Stomach (tissue), 9 donors: ENCODE results near the gene CELF2. TPM values are rescaled to one million over a fixed set of nuclear protein-coding genes. Genes with fewer than 3 reads are reported as not detected.

Experiments used
- DNase-seq, 2 donors: peaks; one replicate each; pipeline versions ENCODE4 v3.0.0 to v3.0.0-alpha.2; 2013 to 2019
- H3K27ac ChIP-seq, 5 donors: fragments of 200-600 bp in 4 of 5; sonication (generic) in 4 of 5; one replicate each; pipeline ENCODE4 v1.5.1; 2013 to 2019; ENCODE audit warnings: mild to moderate bottlenecking in 1 of 5, moderate library complexity in 1 of 5
- H3K27me3 ChIP-seq, 3 donors: fragments of 200-600 bp; sonication (generic); one replicate each; pipeline ENCODE4 v1.5.1; 2017 to 2019; ENCODE audit warnings: mixed run types in 1 of 3
- H3K36me3 ChIP-seq, 4 donors: fragments of 200-600 bp; sonication (generic); 1 replicate in 3 of 4; 2 replicates in 1 of 4; pipeline ENCODE4 v1.5.1; 2016 to 2019
- H3K4me1 ChIP-seq, 4 donors: fragments of 200-600 bp; sonication (generic); one replicate each; pipeline ENCODE4 v1.5.1; 2016 to 2019
- H3K4me3 ChIP-seq, 4 donors: fragments of 200-600 bp; sonication (generic) in 3 of 4; one replicate each; pipeline ENCODE4 v1.5.1; 2016 to 2019; ENCODE audit warnings: mild to moderate bottlenecking in 1 of 4
- H3K9me3 ChIP-seq, 4 donors: fragments of 200-600 bp; sonication (generic); one replicate each; pipeline ENCODE4 v1.5.1; 2016 to 2019
- EP300 ChIP-seq: sonication (generic); formaldehyde crosslinking; IDR thresholded peaks from one replicate; pipeline ENCODE4 v1.6.1; 2017; ENCODE audit warnings: antibody characterized with exemption
- POLR2A ChIP-seq, 4 donors: fragments of 450-650 bp; IDR thresholded peaks; one replicate each; pipeline ENCODE4 v1.6.1; 2016; ENCODE audit warnings: antibody characterized with exemption in 4 of 4, control low read depth in 2 of 4, mild to moderate bottlenecking in 1 of 4, moderate library complexity in 1 of 4
- POLR2AphosphoS5 ChIP-seq, 3 donors: sonication (generic); formaldehyde crosslinking; IDR thresholded peaks; one replicate each; pipeline ENCODE4 v1.6.1; 2016; ENCODE audit warnings: antibody characterized with exemption in 3 of 3
- WGBS, 5 donors: extraction: QIAGEN DNeasy Blood & Tissue Kit in 3 of 5; methylation state at CpG; one replicate each; pipeline versions ENCODE4 v1.1.5 to v1.1.7; 2013 to 2018; 5-methylcytosine and 5-hydroxymethylcytosine counted together
- intact Hi-C: fragments of 100-400 bp; cut with DNase I; formaldehyde crosslinking; loops from one replicate; pipeline ENCODE4 v1.15.1; 2023; ENCODE audit warnings: low total_unique reads
- polyA plus RNA-seq, 3 donors: library from polyadenylated mRNA; stranded (reverse); fragments of 200-250 nt; gene quantifications; one replicate each; pipeline ENCODE4 v1.2.3, GENCODE V29; 2013
- total RNA-seq, 5 donors: library from RNA; depleted of rRNA; stranded (reverse); fragments of >200 nt; gene quantifications; one replicate each; pipeline versions ENCODE4 v1.1.0 to v1.2.3, GENCODE V29; 2014 to 2016
- TF ChIP-seq, protein P1 (sequence below), 7 experiments: fragments of 450-650 bp in 4 of 7; fragments of 200-600 bp in 3 of 7; sonication (generic) in 3 of 7; IDR thresholded peaks; one replicate each; pipeline ENCODE4 v1.5.1; 2016 to 2019; ENCODE audit warnings: antibody characterized with exemption in 7 of 7, control low read depth in 2 of 7, mild to moderate bottlenecking in 1 of 7
- donor health status: healthy with polysubstance abuse.
- donor health status: Bipolar disorder and iron deficiency.
- donor health status: healthy.

Gene CELF2
- total and polyA plus RNA-seq, 8 donors, result 3.9 to 65.3 (median 36.1) TPM

DNA sequence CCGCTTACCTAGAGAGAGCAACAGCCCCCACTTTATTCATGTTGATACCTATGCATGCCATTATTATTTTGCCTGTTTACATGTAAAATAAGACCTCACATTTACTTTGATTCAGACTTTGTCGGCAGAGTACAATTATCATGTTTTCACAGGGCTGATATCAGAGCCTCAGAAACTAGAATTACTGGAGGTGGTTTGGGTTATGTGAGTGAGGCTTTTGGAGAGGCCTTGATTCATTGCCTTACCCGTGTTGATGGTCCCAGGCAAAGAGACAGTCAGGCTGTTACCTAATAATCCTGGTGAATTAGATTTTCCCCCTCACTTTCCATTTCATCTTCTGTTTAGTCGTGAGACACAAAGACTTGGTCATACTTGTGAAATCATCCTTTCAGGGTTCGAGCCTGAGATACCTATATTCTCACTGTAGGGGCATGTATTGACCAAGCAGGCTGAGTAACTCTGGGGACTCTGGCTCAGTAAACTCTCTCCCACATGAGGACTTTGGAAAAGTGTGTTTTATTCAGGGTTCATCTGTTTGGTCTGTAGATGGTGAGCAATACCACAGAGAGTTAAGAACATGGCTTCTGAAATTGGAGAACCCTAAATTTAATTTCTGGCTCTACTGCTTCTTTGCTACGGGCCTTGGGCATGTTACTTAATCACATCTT lies 150.9 kb downstream of the CELF2 start:
- H3K27ac ChIP-seq, result peak overlapping the region in 4 of 5 donors; percentile 21 to 89 (median 88)
- 61 to 70% (median 67%) methylated on average over 6 of the region's 6 CpGs for WGBS, 5 donors

DNA sequence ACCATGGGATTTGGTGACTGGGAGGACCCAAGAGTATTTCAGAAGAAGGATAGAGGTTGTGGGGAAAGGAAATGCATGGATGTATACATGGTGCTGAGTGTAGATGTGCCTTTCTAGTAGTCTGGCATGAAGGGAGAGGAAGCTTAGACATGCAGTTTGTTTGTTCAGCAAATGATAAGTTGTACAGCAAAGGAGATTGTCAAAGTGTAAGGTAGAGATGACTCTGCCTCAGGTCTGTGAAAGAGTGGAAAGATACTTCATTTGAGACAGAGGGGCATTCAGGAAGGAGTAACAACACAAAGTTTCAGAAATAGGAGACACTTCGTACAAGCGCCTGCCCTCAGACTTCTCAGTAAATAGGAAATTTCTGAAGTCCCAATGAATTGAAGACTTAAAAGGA lies 152.3 kb downstream of the CELF2 start:
- peaks cover 0 to 13% (median 3%) of the 10 kb centered on the region in 4 donors for H3K36me3 ChIP-seq
- H3K27me3 ChIP-seq, result peaks cover 0 to 11% (median 6%) of the 10 kb centered on the region in 3 donors
- no peak for TF ChIP-seq POLR2AphosphoS5 (IDR thresholded peaks at IDR 0.05)
- no peak for TF ChIP-seq POLR2A (IDR thresholded peaks at IDR 0.05)
- TF ChIP-seq, protein P1, sequence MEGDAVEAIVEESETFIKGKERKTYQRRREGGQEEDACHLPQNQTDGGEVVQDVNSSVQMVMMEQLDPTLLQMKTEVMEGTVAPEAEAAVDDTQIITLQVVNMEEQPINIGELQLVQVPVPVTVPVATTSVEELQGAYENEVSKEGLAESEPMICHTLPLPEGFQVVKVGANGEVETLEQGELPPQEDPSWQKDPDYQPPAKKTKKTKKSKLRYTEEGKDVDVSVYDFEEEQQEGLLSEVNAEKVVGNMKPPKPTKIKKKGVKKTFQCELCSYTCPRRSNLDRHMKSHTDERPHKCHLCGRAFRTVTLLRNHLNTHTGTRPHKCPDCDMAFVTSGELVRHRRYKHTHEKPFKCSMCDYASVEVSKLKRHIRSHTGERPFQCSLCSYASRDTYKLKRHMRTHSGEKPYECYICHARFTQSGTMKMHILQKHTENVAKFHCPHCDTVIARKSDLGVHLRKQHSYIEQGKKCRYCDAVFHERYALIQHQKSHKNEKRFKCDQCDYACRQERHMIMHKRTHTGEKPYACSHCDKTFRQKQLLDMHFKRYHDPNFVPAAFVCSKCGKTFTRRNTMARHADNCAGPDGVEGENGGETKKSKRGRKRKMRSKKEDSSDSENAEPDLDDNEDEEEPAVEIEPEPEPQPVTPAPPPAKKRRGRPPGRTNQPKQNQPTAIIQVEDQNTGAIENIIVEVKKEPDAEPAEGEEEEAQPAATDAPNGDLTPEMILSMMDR (IDR thresholded peaks at IDR 0.05), result no peak
- TF ChIP-seq EP300, result no peak
- H3K4me1 ChIP-seq, result peaks cover 0 to 42% (median 19%) of the 10 kb centered on the region in 4 donors
- 75 to 85% (median 82%) methylated on average over 2 of the region's 2 CpGs for WGBS, 5 donors
- peak overlapping the region; percentile 3 to 62 (median 38) for H3K4me3 ChIP-seq
- intact Hi-C loops, result no loop called here
- H3K27ac ChIP-seq, result peak overlapping the region; percentile 30 to 89 (median 73)
- H3K9me3 ChIP-seq, result no peaks in the 10 kb centered on the region
- DNase-seq, result no peak

More for the DNA sequence above, 150.9 kb downstream of the CELF2 start:
- H3K9me3 ChIP-seq, result no peaks in the 10 kb centered on the region
- peak overlapping the region; percentile 58 to 75 (median 64) for H3K4me3 ChIP-seq
- H3K36me3 ChIP-seq, result peaks cover 0 to 13% (median 3%) of the 10 kb centered on the region in 4 donors
- DNase-seq, result no peak
- peaks cover 0 to 19% (median 6%) of the 10 kb centered on the region in 3 donors for H3K27me3 ChIP-seq
- intact Hi-C loops, result no loop called here
- H3K4me1 ChIP-seq, result peaks cover 0 to 40% (median 24%) of the 10 kb centered on the region in 4 donors
- no peak for TF ChIP-seq POLR2AphosphoS5 (IDR thresholded peaks at IDR 0.05)
- TF ChIP-seq EP300, result no peak
- no peak for TF ChIP-seq POLR2A (IDR thresholded peaks at IDR 0.05)
- TF ChIP-seq, protein P1 (IDR thresholded peaks at IDR 0.05), result no peak

- Histone ChIP-seq H3K36me3 (peaks cover 0 to 13% (median 3%) of the 10 kb centered on the region in 4 donors), H3K4me1 (peaks cover 0 to 43% (median 15%) of the 10 kb centered on the region in 4 donors), H3K4me3 (peak overlapping the region; percentile 3 to 62 (median 38)), H3K9me3 (no peaks in the 10 kb centered on the region), H3K27me3 (peaks cover 0 to 5% (median 3%) of the 10 kb centered on the region in 3 donors), H3K27ac (peak overlapping the region in 4 of 5 donors; percentile 54 to 89 (median 80))
- no peak for DNase-seq
- 69 to 87% (median 81%) methylated on average over 8 of the region's 8 CpGs for WGBS, 5 donors
- TF ChIP-seq, protein P1 (IDR thresholded peaks at IDR 0.05), result no peak
- no peak for TF ChIP-seq POLR2A (IDR thresholded peaks at IDR 0.05)
- no peak for TF ChIP-seq EP300
- no peak for TF ChIP-seq POLR2AphosphoS5 (IDR thresholded peaks at IDR 0.05)
- intact Hi-C loops, result no loop called here
Observed at GRCh38 chr10:11170574-11170973, 152.9 kb downstream of the CELF2 start.

DNA sequence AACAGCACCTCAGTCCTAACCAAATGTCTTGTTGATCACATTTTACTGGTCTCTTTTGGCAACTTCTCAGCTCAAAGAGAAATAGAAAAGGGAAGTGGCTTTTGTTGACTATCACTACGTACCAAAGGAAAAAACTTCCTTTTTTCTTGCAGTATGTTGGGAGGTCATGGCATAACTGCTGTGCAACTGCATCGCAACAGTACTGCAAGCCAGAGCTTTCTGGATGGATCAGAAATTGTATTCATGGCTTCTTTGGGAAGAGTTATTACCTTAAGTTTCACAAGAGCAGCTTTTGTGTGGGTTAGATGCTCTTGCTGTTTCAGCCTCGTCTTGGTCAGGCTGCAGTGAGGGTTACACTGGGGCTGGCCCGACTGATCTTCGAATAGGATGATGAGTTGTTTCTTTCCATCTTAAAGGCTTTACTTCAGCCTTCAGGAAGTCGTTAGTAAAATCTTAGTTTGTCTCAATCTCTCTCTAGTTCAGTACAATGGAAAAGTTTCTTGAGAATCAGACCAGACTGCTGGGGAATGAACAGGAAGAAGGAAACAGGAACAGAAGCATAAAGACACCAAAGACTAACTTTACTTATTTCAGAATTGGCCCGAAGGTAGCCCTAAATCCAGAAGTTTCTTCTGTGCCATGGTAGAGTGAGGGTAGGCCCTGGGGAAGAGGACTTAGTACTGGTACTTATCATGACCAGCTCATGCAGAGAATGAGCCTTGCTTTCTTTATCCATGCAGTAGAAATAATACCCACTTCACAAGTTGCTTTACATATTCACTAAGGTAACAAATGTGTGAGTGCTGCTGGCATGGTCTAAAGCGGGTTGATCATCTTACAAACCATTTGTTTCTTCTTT lies 153.6 kb downstream of the CELF2 start:
- Histone ChIP-seq H3K9me3 (no peaks in the 10 kb centered on the region), H3K27ac (peak overlapping the region in 4 of 5 donors; percentile 54 to 89 (median 80)), H3K27me3 (no peaks in the 10 kb centered on the region), H3K4me1 (peaks cover 0 to 40% (median 9%) of the 10 kb centered on the region in 4 donors), H3K4me3 (peak overlapping the region in 3 of 4 donors; percentile 18 to 62 (median 58)), H3K36me3 (peaks cover 0 to 13% (median 3%) of the 10 kb centered on the region in 4 donors)
- DNase-seq, result no peak
- 56 to 67% (median 62%) methylated on average over 8 of the region's 8 CpGs for WGBS, 5 donors
- TF ChIP-seq EP300 (no peak), POLR2AphosphoS5 (IDR thresholded peaks at IDR 0.05) (peak in 2 of 3 donors; percentile 2 to 49)
- intact Hi-C loops, result no loop called here
